HG03139 (cell line): ENCODE data around the gene CHAT.

Experiments
- ATAC-seq: cut with Tn5 transposase; IDR thresholded peaks from one replicate; pipeline ENCODE4 v1.9.1; 2021; ENCODE audit not compliant: unreplicated experiment

CHAT gene

DNA sequence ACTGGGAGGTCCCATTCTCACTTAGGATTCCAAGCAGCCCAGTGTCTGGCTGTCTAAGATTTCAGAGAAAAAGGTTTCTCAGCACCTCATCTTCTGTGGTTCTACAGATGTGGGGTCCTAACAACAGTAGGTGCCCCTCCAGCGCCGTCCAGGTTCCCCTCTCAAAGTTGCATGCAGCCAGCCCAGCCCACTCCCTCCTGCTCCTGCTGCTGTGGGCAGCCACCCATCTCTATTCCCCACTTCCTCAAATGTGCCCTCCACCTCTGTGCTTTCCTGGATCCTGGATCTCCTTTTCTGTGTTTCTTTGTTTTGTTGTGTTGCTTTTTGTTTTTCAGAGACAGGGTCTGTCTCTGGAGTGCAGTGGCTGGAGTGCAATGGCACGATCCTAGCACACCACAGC, 17.0 kb upstream of the CHAT start:
- no peak for ATAC-seq

DNA sequence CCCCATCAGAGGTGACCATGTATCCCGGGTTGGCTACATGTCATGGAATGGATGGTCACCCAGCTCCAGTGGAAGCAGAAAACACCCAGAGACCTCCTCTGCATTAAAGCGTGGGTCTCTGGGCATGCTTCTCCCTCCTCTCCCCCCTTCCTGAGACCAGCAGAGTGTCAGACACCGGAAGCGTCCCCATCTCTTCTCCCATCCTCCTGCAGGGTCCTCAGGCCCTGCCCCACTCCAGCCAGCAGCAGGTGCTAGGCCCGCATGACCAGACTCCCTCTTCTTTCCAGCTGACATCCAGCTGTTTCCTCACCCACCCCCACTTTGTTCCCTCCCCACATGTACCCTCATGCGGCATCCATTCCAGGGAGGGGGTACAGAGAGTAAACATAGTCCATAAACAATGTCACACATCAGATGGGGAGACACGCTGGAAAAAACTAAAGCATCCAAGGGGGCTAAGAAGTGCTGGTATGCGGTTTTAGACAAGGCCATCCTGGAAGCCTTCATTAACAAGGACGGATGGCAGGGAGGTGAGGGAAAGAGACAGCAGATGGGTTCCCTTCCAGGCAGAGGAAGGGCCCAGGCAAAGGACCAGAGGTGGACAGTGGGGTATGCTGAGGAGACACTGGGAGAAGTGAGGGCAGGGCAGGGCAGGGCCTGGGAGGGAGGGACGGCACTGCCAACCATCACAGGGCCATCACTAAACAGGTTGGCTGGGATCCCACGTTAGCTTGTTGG, 16.2 kb upstream of the CHAT start:
- no peak for ATAC-seq

GRCh38 chr10:49598164-49598856, 15.5 kb upstream of the CHAT start:
- ATAC-seq = no peak

GRCh38 chr10:49598986-49599385, 14.9 kb upstream of the CHAT start:
- ATAC-seq = no peak

DNA sequence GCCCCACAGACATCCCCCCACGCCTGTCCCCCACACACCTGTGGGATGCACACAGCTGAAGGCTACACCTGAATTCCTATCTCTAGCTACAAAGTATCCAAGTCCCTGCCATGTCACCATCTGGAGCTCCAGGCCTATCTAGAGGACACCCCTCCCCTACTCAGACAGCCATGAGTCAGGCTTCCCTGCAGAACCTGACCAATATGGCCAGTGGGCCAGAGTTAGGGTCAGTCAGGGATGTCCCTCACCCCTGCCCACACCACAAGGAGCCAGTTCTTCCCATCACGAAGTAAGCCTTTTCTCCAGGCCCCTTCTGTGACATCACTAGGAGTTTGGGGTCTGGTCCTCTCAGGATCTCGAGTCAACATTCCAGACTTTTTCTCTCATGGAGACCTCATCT, 14.3 kb upstream of the CHAT start:
- no peak for ATAC-seq

- no peak for ATAC-seq
Measured at GRCh38 chr10:49600046-49600445, 13.8 kb upstream of the CHAT start.

GRCh38 chr10:49600781-49601400, 12.9 kb upstream of the CHAT start:
- ATAC-seq = no peak

DNA sequence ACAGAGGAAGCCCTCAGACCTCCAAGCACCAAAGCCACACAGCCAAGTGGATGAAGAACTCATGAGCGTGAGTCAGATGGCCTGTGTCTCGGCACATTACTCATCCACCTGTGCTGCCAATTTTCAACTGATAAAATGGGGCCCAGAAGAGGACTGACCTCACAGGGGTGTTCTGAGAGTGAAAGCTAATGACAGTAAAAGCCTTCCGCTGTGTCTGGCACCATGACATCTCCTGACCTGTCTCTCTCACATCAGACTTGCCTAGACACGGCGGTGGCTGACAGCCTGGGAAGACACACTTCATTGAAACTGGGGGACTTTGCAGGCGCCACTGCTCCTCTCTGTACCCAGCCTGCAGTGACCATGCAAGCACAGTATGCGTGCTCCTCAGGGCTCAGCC, 12.0 kb upstream of the CHAT start:
- ATAC-seq = no peak

DNA sequence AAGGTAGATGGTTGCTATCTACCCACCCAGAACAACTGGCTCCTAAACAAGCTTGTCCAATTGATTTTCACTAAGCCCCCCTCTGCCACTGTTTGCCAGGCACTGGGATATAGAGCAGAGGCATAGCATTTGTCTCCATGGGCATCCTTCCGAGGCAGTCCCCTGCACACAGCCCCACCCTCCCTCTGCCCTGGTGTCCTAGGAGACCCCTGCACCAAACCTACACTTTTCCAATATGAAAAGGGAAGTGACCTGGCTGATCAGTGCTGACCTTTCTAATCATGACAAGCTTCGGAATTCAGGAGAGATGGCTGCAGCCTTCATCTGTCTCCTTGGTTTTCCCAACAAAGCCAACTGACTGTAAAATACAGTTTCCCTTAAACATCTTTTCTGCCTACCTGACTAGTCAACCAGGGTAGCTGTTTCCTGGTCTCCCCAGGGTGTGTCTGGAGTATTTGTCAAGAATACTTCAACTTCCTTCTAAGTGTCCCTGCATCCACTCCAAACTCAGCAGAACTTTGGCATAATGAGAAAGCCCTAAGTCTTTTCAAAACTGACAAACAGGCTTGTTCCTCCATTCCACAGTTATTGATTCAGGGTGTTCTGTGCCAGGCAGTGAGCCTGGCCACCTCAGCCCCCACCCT, 11.3 kb upstream of the CHAT start:
- no peak for ATAC-seq

- ATAC-seq = no peak
Measured at GRCh38 chr10:49605216-49605938, 8.5 kb upstream of the CHAT start.

GRCh38 chr10:49605939-49606509, 7.8 kb upstream of the CHAT start:
- ATAC-seq = no peak

- peak; percentile 81 for ATAC-seq
Measured at GRCh38 chr10:49606981-49607535, 6.8 kb upstream of the CHAT start.

GRCh38 chr10:49608166-49609005, 5.5 kb upstream of the CHAT start:
- ATAC-seq = no peak

DNA sequence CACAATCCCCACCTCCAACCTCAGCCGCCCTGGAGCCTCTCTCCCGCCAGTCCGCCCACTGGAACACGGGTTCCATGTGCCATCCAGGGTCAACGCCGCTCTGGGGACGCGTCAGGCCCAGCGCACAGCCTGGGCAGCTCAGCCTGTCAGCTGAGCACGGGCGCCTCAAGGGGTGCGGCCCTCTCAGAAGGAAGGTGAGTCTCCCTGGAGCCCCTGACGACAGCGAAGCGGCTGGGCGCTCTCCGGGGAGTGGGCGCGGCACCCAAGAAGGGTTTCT, 4.9 kb upstream of the CHAT start:
- ATAC-seq = no peak

GRCh38 chr10:49609283-49610113, 4.3 kb upstream of the CHAT start:
- ATAC-seq = no peak

- no peak for ATAC-seq
Measured at GRCh38 chr10:49610114-49610457, 3.8 kb upstream of the CHAT start, which contains the start of gene SLC18A3. Gene SLC18A3, plus strand, starts transcription at chr10:49610310. Its CDS starts 431 bp downstream, at chr10:49610741.

DNA sequence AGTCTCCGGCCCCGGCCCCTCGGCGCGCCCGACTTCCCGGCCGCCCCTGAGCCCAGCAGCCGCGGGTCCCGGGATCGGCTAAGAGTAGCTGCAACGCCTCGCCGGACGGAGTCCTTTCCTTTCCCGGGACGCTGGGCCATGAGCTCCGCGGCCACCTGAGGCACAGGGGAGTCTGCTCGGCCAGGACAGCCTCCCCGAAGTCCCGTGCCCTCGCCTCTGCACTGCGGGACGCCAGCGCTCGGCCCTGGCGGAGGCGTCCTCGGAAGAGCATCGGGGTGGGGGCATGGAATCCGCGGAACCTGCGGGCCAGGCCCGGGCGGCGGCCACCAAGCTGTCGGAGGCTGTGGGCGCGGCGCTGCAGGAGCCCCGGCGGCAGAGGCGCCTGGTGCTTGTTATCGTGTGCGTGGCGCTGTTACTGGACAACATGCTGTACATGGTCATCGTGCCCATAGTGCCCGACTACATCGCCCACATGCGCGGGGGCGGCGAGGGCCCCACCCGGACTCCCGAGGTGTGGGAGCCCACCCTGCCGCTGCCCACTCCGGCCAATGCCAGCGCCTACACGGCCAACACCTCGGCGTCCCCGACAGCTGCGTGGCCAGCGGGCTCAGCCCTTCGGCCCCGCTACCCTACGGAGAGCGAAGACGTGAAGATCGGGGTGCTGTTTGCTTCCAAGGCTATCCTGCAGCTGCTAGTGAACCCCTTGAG, 3.2 kb upstream of the CHAT start:
- ATAC-seq = no peak

- ATAC-seq = no peak
Measured at GRCh38 chr10:49611166-49611815, 2.5 kb upstream of the CHAT start.
